HG02642 (cell line): ENCODE measurements around the gene IL36G.
"Not testable (repeated sequence)": the region's sequence is repeated elsewhere in the genome, so short reads cannot be mapped to it uniquely, and the experiment has no call there.

ENCODE experiments used
- ATAC-seq: cut with Tn5 transposase; IDR thresholded peaks from one replicate; pipeline ENCODE4 v1.9.1; 2021; ENCODE audit warnings: mild to moderate bottlenecking; ENCODE audit not compliant: unreplicated experiment, poor library complexity

The IL36G gene

GRCh38 chr2:112977559-112978056 is at the start of gene IL36G:
Gene IL36G, plus strand, starts transcription at chr2:112978006. Its CDS starts 633 bp downstream, at chr2:112978639.
- no peak for ATAC-seq

DNA sequence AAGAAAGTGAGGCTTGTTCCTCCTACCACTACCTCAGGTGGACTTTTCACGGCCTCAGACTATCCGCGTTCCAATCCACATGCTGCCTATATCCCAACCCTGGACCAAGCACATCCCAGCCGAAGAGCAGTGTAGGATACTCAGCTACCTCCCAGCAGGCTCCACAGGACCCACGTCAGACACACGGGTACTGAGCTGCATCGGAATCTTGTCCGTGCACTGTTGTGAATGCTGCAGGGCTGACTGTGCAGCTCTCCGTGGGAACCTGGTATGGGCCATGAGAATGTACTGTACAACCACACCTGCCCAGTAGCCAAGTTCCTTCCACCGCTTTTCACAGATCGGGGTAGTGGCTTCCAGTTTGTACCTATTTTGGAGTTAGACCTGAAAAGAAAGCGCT is 44.5 kb upstream of the IL36G start:
- no peak for ATAC-seq

DNA sequence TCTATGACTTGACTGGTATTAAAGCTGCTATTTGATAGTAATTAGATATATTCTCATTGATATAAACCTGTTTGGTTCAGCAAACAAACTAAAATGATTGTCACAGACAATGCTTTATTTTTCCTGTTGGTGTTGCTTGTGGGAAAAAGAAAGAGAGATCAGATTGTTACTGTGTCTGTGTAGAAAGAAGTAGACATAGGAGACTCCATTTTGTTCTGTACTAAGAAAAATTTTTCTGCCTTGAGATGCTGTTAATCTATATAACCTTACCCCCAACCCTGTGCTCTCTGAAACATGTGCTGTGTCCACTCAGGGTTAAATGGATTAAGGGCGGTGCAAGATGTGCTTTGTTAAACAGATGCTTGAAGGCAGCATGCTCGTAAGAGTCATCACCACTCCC is 43.7 kb upstream of the IL36G start:
- not testable (repeated sequence) for ATAC-seq

DNA sequence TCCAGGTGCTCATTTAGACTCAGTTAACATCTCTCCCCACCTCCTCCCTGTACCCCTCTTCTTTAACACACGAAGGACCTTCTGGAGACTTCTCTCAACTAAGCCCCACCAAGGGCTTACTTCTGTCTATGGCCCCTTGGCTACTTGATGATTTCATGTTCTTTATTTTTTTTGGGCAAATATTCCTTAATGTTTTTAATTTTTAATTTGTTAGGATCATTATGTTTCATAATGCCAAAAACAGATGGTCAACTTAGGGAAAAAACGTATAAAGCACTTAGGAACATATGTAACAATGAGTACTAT is 40.9 kb upstream of the IL36G start:
- no peak for ATAC-seq

DNA sequence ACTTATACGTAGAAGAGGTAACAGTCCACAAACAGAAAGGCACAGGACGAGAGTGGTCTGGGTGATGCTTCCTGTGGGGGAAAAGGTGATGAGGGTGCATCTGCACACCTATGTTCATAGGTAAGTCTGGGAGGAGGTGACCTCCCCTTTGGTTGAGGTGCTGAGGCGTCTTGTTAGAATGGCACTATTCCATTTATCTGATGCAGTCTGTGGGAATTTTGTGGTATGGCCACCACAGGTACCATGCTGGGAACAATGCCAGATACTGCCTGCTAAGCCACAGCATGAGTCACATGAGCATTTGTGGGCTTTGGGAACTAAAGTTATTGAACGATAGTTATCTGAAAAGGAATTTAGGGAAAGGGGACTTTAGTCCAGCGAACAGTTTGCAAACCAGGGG is 38.9 kb upstream of the IL36G start:
- ATAC-seq, result no peak

GRCh38 chr2:112939425-112939824 is 38.4 kb upstream of the IL36G start:
- ATAC-seq, result no peak

DNA sequence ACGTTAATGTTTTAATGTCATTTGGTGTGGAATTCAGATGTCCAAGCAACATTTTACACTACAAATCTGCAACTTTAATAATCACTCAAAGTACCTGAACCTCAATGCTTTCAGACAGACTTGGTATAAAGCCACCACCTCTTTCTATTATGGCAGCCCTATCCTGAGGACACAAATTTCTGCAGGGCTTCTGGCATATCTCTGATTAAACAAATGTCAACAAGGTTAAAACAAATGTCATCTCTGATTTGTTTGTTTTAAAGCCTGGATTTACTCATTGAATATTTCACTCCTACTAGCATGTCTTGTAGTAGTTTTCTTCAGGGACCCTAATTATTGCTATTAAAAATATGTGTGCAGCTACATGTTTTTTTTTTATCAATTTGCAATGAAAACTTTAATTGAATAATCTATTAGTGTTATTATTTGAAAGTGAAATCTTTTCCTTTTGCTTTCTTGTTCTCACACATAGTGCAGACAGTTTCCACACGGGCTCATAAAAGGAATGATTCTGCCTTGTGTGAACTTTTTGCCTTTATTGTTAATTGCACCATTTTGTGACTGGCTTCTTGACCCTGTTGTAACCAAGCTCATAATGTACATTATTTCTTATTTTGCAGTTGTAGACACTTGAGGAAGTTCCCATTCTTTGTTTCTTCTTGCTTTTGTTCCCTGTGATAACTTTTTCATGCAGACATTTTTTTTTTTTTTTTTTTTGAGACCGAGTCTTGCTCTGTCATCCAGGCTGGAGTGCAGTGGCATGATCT is 36.8 kb upstream of the IL36G start:
- ATAC-seq, result no peak

GRCh38 chr2:112941753-112942653 is 35.8 kb upstream of the IL36G start:
- peak; percentile 93 for ATAC-seq

DNA sequence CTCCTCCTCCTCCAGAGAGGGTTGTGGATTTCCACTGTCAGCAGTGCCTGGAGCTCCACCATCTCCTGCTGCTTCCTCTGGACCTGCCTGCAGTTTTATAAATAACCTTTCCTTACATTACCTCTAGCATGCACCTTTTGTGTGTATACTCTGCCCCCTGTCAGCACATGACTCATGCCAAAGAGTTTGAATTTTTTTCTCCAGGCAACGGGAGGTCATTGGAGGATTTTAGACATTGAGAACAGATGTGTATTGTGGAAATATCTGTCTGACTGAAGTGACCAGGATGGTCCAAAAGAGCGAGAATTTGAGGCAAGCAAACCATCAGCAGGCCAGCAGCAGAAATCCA is 35.2 kb upstream of the IL36G start:
- ATAC-seq, result no peak

DNA sequence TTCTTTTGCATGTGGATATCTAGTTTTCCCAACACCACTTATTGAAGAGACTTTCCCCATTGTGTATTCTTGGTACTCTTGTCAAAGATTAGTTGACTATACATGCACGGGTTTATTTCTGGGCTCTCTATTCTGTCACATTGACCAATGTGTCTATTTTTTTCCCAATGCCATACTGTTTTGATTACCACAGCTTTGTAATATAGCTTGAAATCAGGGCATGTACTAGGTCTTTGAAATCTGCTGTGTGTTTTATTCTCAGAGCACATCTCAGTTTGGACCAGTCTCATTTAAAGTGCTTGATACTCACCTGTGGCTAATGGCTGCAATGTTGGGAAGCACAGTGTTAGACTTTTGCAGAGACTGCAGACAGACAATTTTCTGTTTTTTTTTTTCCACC is 32.8 kb upstream of the IL36G start:
- ATAC-seq, result no peak

- ATAC-seq, result no peak
Observed at GRCh38 chr2:112946086-112946485, 31.7 kb upstream of the IL36G start.

DNA sequence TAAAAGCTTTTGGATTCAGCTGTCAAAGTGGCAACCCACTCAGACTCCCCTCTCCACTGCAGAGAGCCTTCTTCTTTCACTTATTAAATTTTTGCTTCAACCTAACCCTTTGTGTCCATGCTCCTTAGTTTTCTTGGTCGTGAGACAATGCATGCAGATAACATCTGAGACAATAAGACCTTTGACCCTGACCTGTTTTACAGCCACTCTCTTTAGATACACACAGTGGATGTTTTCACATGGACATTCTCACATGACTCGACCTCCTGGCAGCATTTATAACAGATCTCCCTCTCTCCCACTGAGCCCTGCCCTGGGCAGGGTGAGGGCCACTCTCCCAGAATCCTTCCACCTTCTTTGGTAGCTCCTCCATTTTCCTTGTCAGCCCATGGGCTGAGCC is 30.4 kb upstream of the IL36G start:
- no peak for ATAC-seq

DNA sequence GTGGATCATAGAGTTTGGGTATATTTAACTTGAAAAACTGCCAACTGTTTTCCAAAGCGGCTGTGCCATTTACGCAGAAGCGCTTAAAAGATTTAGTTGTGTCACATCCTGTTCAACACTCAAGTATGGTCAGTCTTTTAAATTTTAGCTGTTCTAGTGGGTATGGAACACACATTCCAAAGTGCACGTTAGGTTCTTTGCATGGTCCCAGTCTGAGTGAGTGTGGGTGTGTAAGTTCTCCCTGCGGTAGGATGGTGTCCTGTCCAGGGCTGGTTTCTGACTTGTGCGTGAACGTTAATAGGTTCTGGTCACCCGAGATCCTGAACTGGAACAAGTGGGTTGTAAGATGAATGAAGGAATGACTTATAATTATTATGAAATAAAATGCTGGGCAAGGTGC is 28.4 kb upstream of the IL36G start:
- ATAC-seq, result no peak

DNA sequence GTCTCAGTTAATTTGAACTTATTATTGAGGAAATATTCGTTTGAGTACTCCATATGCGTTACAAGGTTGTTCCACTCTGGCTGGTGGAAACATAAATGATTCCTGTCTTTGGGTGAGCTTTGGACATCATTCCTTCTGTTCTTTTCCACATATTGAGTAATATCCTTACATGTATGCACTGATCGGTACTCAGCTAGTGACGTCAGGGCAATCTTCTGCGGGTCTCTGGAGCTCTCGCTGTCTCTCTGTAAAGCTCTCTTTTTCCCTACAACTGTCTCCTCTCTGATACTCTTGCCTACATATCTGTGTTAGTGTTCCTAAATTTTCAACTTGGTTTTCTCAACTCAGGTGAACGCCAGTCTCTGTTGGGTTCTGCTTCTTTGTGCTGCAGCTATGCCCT is 23.4 kb upstream of the IL36G start:
- ATAC-seq, result no peak

- ATAC-seq, result no peak
Observed at GRCh38 chr2:112957511-112957910, 20.3 kb upstream of the IL36G start.

DNA sequence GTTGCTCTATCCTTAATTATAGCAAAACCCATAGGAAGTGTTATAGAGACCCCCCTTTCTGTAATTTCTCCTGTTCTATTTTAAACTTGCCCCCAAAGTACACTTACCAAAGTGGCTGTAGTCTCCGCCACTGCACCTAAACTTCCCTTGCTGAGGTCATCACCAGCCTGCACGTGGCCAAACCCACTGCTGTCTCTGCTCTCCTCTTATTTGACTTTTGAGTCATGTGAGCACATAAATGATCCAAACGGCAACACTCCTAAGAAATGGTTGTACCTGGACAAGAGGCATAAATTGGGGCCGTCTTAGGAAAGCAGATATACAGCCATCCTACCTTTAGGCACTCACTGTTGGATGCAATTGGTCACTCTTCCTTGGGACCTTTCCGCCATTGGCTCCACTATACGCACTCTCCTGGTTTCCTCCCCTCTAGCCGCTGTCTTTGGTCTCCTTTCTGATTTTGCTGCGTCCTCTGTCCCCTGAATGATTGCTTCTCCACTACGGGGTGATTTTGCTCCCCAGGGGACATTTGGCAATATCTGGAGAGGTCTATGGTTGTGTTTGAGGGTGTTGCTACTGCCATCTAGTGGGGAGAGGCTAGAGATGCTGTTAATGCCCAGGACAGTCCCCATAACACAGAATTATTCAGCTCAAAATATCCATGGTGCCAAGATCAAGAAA is 19.2 kb upstream of the IL36G start:
- peak; percentile 66 for ATAC-seq

DNA sequence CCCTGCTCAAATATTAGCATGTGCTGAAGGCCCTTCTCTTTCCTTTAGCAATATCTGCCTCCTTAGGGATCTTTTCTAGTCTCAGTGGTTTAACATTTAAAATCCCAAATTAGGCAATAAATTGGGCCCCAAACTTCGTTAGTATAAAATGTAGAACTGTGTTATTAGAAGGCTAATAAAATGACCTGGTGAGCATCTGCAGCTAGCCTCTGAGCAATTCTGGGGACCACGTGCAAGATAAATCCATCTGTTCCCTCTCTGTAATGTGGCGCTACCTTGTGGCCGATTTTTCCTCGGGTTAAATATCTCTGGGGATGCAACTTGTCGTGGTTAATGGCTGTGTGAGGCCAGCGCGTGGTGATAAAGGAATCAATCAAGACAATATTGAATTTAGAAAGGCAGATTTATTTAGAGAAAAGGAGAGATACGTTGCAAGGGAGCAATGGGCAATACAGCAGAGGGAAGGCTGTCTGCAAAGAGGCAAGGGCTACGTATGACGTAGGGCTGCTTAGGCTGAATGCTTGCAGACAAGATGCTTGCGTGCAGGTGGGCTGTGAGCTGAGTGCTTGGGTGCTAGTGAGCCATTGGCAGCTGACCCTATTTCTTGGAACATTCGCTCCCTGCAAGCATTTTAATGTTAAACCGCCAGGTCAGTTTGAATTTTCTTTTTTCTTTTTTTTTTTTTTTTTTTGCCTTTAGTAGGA is 18.5 kb upstream of the IL36G start:
- no peak for ATAC-seq

DNA sequence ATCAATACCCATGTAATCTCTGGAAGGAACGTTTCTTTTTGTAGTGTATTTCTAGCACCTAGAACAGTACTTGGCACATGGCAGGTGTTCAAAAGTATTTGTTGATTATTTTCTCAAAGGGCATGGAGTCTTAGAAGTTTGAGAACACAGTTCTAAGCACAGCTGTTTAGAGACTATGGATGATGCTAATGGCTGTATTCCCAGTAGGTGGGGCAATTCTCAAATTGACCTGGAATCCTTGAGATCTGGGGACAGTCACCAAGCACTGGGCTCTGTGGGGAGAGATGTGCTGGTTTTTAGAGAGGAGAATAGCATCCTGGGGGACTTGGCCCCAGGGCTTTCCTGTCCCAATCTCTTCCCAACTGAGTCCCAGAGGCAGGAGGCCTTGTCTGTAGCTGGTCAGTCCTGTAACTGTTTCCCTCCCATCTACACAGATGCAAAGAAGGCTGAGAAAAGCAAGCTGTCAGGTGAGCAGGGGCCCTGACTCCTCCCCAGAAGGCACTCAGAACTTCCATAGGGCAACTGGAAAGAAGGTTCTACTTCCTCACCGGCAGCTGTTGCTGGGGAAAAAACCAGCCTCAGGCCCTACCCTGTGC is 17.5 kb upstream of the IL36G start:
- no peak for ATAC-seq

DNA sequence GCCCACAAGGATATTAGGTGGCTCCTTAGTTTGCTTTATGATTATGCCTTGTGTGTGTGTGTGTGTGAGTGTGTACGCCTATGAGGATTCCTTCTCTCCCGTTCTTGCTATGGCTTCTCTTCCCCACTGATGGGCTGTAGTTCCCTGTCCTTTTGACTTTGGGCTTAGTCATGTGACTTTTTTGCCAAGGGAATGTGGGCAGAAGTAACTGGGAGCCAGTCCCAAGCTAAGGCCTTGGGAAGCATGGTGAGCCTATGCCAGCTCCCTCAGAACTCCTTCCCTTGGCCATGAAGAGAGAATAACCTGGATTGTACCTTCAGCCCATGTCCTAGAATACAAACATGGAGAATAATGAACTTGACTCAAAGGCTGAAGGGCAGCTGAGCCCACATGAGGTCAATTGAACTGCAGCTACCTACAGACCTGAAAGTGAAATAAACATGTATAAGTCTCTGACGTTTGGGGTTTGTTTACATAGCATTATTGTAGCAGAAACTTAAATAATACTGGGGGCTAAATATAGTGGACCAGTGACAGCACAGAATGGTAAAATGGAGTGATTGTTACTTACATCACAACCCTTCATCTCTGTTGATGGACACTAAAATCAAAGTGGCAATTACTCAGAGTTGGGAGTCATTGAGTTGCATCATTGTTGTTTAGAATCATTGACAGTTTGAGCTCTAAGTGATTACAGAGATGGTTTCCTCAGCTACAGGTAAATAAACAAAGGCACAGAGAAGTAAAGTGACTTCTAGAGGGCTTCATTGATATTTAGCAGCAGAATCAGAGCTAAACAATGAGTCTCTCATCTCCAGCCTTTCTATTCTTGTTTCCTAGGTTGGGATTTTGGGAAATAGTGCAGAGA is 15.3 kb upstream of the IL36G start:
- no peak for ATAC-seq
